Neural cell (in vitro differentiated cells): ENCODE data around the gene MAPK8IP3.

Experiments
- EP300 ChIP-seq: fragments of 450-650 bp; conservative IDR thresholded peaks from 2 replicates; pipeline ENCODE4 v1.6.1; 2014; ENCODE audit warnings: antibody characterized with exemption, mild to moderate bottlenecking, moderate library complexity; ENCODE audit not compliant: poor library complexity, severe bottlenecking
- EZH2 ChIP-seq: fragments of 200-600, 300-800 bp; shearing (Covaris generic), sonication (generic); IDR thresholded peaks from 2 replicates; pipeline ENCODE4 v1.6.1; 2014; ENCODE audit warnings: antibody characterized with exemption, low read length, borderline replicate concordance, mild to moderate bottlenecking; ENCODE audit not compliant: insufficient read depth, poor library complexity, severe bottlenecking
- MXI1 ChIP-seq: fragments of 450-650 bp; conservative IDR thresholded peaks from 2 replicates; pipeline ENCODE4 v1.6.1; 2014; ENCODE audit warnings: antibody characterized with exemption, mild to moderate bottlenecking; ENCODE audit not compliant: poor library complexity, severe bottlenecking
- POLR2AphosphoS5 ChIP-seq: IDR thresholded peaks from 2 replicates; pipeline ENCODE4 v1.6.1; 2012
- RAD21 ChIP-seq: fragments of 450-650 bp; conservative IDR thresholded peaks from 2 replicates; pipeline ENCODE4 v1.6.1; 2014; ENCODE audit warnings: antibody characterized with exemption, mild to moderate bottlenecking, moderate library complexity
- SMC3 ChIP-seq: fragments of 450-650 bp; conservative IDR thresholded peaks from 2 replicates; pipeline ENCODE4 v1.6.1; 2014; ENCODE audit warnings: antibody characterized with exemption, mild to moderate bottlenecking, moderate library complexity; ENCODE audit not compliant: poor library complexity
- TAF1 ChIP-seq: IDR thresholded peaks from 2 replicates; pipeline ENCODE4 v1.6.1; 2012; ENCODE audit warnings: low read depth
- TF ChIP-seq, protein P1 (sequence below): fragments of 450-650 bp; IDR thresholded peaks from 2 replicates; pipeline ENCODE4 v1.5.1; 2014; ENCODE audit warnings: antibody characterized with exemption, mild to moderate bottlenecking, moderate library complexity; ENCODE audit not compliant: poor library complexity, severe bottlenecking
- TF ChIP-seq, protein P2 (sequence below): IDR thresholded peaks from 2 replicates; pipeline ENCODE4 v1.6.1; 2012; ENCODE audit warnings: borderline replicate concordance

DNA sequence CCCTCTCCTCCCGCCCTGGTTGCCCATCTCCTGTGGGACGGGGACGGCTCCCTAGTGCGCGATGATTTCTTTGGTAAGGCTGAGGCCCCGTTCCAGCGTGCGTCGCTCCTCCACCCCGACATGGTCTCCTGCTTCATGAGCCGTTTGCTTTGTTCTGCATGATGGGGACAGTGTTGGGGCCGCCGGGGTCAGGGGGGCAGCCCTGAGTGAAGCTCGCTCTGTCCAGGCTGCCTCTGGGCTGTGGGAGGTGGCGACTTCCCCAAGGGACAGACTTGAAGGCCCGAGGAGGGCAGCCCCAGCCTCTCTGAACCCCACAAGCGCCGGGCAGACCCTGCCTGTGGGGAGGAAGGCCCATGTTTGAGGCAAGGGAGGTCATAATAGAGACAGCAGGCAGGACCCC lies 52.9 kb downstream of the MAPK8IP3 start:
- no peak for TF ChIP-seq EZH2
- TF ChIP-seq, protein P1, sequence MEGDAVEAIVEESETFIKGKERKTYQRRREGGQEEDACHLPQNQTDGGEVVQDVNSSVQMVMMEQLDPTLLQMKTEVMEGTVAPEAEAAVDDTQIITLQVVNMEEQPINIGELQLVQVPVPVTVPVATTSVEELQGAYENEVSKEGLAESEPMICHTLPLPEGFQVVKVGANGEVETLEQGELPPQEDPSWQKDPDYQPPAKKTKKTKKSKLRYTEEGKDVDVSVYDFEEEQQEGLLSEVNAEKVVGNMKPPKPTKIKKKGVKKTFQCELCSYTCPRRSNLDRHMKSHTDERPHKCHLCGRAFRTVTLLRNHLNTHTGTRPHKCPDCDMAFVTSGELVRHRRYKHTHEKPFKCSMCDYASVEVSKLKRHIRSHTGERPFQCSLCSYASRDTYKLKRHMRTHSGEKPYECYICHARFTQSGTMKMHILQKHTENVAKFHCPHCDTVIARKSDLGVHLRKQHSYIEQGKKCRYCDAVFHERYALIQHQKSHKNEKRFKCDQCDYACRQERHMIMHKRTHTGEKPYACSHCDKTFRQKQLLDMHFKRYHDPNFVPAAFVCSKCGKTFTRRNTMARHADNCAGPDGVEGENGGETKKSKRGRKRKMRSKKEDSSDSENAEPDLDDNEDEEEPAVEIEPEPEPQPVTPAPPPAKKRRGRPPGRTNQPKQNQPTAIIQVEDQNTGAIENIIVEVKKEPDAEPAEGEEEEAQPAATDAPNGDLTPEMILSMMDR: no peak
- TF ChIP-seq TAF1: no peak
- no peak for TF ChIP-seq EP300
- no peak for TF ChIP-seq POLR2AphosphoS5
- TF ChIP-seq RAD21: no peak
- TF ChIP-seq, protein P2, sequence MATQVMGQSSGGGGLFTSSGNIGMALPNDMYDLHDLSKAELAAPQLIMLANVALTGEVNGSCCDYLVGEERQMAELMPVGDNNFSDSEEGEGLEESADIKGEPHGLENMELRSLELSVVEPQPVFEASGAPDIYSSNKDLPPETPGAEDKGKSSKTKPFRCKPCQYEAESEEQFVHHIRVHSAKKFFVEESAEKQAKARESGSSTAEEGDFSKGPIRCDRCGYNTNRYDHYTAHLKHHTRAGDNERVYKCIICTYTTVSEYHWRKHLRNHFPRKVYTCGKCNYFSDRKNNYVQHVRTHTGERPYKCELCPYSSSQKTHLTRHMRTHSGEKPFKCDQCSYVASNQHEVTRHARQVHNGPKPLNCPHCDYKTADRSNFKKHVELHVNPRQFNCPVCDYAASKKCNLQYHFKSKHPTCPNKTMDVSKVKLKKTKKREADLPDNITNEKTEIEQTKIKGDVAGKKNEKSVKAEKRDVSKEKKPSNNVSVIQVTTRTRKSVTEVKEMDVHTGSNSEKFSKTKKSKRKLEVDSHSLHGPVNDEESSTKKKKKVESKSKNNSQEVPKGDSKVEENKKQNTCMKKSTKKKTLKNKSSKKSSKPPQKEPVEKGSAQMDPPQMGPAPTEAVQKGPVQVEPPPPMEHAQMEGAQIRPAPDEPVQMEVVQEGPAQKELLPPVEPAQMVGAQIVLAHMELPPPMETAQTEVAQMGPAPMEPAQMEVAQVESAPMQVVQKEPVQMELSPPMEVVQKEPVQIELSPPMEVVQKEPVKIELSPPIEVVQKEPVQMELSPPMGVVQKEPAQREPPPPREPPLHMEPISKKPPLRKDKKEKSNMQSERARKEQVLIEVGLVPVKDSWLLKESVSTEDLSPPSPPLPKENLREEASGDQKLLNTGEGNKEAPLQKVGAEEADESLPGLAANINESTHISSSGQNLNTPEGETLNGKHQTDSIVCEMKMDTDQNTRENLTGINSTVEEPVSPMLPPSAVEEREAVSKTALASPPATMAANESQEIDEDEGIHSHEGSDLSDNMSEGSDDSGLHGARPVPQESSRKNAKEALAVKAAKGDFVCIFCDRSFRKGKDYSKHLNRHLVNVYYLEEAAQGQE: no peak
- TF ChIP-seq SMC3: no peak
- no peak for TF ChIP-seq MXI1
